SK-N-SH treated with all-trans-retinoic acid at 6 μM for 48 hours (cell line): Measurements from ENCODE around the gene LGALS1.

Experiments used
- CSDC2 ChIP-seq: fragments of 250-450 bp; sonication (Bioruptor Pico); IDR thresholded peaks from 2 replicates; pipeline ENCODE4 v1.5.0; 2020; ENCODE audit warnings: mild to moderate bottlenecking, moderate library complexity
- ESRRG ChIP-seq: fragments of 250-450 bp; sonication (Bioruptor Pico); IDR thresholded peaks from 2 replicates; pipeline ENCODE4 v1.6.1; 2021; ENCODE audit warnings: mild to moderate bottlenecking
- GLIS3 ChIP-seq: fragments of 250-450 bp; sonication (Bioruptor Pico); IDR thresholded peaks from 2 replicates; pipeline ENCODE4 v1.5.0; 2020; ENCODE audit warnings: mild to moderate bottlenecking, moderate library complexity
- OSR1 ChIP-seq: fragments of 250-450 bp; sonication (Bioruptor Pico); IDR thresholded peaks from 2 replicates; pipeline ENCODE4 v1.8.0; 2022; ENCODE audit warnings: moderate library complexity, mild to moderate bottlenecking, inconsistent platforms
- PPARA ChIP-seq: fragments of 250-450 bp; sonication (Bioruptor Pico); IDR thresholded peaks from 2 replicates; pipeline ENCODE4 v1.5.0; 2020; ENCODE audit warnings: mild to moderate bottlenecking, borderline replicate concordance
- RARB ChIP-seq: fragments of 250-450 bp; sonication (Bioruptor Pico); IDR thresholded peaks from 2 replicates; pipeline ENCODE4 v1.8.0; 2021; ENCODE audit warnings: mild to moderate bottlenecking, moderate library complexity
- ZC3H10 ChIP-seq: fragments of 250-450 bp; sonication (Bioruptor Pico); IDR thresholded peaks from 2 replicates; pipeline ENCODE4 v1.5.1; 2021; ENCODE audit warnings: mild to moderate bottlenecking, moderate library complexity
- ZFP3 ChIP-seq: fragments of 250-450 bp; sonication (Bioruptor Pico); IDR thresholded peaks from 2 replicates; pipeline ENCODE4 v1.5.0; 2020; ENCODE audit warnings: mild to moderate bottlenecking, moderate library complexity
- ZNF8 ChIP-seq: fragments of 450-650 bp; formaldehyde crosslinking; IDR thresholded peaks from 2 replicates; pipeline ENCODE4 v1.5.0; 2020; ENCODE audit warnings: mild to moderate bottlenecking, moderate library complexity
- TF ChIP-seq, protein P1 (sequence below): fragments of 250-450 bp; sonication (Bioruptor Pico); IDR thresholded peaks from 2 replicates; pipeline ENCODE4 v1.5.0; 2020; ENCODE audit warnings: mild to moderate bottlenecking, moderate library complexity
- TF ChIP-seq, protein P2 (sequence below): fragments of 250-450 bp; sonication (Bioruptor Pico); IDR thresholded peaks from 2 replicates; pipeline ENCODE4 v1.5.1; 2020; ENCODE audit warnings: low read depth, mild to moderate bottlenecking, moderate library complexity
- TF ChIP-seq, protein P3 (sequence below): fragments of 250-450 bp; sonication (Bioruptor Pico); IDR thresholded peaks from 2 replicates; pipeline ENCODE4 v1.8.0; 2020; ENCODE audit warnings: mild to moderate bottlenecking, moderate library complexity, borderline replicate concordance
- TF ChIP-seq, protein P4 (sequence below): fragments of 250-450 bp; sonication (Bioruptor Pico); IDR thresholded peaks from 2 replicates; pipeline ENCODE4 v1.8.0; 2021; ENCODE audit warnings: low read depth, mild to moderate bottlenecking, moderate library complexity, borderline replicate concordance
- TF ChIP-seq, protein P5 (sequence below): fragments of 250-450 bp; sonication (Bioruptor Pico); IDR thresholded peaks from 2 replicates; pipeline ENCODE4 v1.5.1; 2021; ENCODE audit warnings: mild to moderate bottlenecking, moderate library complexity

DNA sequence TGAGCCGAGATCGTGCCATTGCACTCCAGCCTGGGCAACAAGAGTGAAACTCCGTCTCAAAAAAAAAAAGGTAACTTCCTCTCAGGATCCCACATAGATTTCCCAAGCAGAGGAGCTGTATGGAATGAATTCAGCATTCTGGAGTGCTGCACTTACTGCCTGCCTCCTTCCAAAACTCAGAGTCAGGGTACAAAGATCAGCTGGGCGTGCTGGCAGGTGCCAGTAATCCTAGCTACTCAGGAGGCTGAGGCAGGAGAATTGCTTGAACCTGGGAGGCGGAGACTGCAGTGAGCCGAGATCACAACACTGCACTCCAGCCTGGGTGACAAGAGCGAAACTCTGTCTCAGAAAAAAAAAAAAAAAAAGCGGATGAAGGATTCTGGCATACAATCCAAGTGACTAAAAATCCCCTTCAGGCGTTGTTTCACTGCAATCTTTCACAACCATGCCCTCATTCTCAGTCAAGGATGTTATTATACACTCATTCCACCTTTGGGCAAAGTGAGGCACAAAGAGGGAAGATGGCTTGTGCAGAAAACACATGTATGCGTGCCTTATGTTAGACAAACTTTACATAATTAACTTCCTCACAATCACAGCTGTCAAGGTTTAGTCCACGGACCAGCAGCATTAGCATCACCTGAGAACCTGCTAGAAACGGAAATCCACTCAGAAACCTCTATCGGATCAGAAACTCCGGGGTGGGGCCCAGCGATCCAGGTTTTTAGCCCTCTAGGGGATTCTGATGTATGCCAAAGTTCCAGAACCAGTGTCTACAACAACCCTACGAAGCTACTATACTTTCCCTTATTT, 9.6 kb downstream of the LGALS1 start:
- TF ChIP-seq RARB (CRISPR knock-in tag), result no peak
- TF ChIP-seq, protein P1, sequence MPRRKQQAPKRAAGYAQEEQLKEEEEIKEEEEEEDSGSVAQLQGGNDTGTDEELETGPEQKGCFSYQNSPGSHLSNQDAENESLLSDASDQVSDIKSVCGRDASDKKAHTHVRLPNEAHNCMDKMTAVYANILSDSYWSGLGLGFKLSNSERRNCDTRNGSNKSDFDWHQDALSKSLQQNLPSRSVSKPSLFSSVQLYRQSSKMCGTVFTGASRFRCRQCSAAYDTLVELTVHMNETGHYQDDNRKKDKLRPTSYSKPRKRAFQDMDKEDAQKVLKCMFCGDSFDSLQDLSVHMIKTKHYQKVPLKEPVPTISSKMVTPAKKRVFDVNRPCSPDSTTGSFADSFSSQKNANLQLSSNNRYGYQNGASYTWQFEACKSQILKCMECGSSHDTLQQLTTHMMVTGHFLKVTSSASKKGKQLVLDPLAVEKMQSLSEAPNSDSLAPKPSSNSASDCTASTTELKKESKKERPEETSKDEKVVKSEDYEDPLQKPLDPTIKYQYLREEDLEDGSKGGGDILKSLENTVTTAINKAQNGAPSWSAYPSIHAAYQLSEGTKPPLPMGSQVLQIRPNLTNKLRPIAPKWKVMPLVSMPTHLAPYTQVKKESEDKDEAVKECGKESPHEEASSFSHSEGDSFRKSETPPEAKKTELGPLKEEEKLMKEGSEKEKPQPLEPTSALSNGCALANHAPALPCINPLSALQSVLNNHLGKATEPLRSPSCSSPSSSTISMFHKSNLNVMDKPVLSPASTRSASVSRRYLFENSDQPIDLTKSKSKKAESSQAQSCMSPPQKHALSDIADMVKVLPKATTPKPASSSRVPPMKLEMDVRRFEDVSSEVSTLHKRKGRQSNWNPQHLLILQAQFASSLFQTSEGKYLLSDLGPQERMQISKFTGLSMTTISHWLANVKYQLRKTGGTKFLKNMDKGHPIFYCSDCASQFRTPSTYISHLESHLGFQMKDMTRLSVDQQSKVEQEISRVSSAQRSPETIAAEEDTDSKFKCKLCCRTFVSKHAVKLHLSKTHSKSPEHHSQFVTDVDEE (CRISPR knock-in tag), result no peak
- TF ChIP-seq, protein P2, sequence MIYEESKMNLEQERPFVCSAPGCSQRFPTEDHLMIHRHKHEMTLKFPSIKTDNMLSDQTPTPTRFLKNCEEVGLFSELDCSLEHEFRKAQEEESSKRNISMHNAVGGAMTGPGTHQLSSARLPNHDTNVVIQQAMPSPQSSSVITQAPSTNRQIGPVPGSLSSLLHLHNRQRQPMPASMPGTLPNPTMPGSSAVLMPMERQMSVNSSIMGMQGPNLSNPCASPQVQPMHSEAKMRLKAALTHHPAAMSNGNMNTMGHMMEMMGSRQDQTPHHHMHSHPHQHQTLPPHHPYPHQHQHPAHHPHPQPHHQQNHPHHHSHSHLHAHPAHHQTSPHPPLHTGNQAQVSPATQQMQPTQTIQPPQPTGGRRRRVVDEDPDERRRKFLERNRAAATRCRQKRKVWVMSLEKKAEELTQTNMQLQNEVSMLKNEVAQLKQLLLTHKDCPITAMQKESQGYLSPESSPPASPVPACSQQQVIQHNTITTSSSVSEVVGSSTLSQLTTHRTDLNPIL (CRISPR knock-in tag), result no peak
- no peak for TF ChIP-seq OSR1 (CRISPR knock-in tag)
- TF ChIP-seq, protein P3, sequence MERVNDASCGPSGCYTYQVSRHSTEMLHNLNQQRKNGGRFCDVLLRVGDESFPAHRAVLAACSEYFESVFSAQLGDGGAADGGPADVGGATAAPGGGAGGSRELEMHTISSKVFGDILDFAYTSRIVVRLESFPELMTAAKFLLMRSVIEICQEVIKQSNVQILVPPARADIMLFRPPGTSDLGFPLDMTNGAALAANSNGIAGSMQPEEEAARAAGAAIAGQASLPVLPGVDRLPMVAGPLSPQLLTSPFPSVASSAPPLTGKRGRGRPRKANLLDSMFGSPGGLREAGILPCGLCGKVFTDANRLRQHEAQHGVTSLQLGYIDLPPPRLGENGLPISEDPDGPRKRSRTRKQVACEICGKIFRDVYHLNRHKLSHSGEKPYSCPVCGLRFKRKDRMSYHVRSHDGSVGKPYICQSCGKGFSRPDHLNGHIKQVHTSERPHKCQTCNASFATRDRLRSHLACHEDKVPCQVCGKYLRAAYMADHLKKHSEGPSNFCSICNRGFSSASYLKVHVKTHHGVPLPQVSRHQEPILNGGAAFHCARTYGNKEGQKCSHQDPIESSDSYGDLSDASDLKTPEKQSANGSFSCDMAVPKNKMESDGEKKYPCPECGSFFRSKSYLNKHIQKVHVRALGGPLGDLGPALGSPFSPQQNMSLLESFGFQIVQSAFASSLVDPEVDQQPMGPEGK (CRISPR knock-in tag), result no peak
- TF ChIP-seq GLIS3, result no peak
- no peak for TF ChIP-seq PPARA
- no peak for TF ChIP-seq ESRRG (CRISPR knock-in tag)
- no peak for TF ChIP-seq ZC3H10
- no peak for TF ChIP-seq ZFP3 (CRISPR knock-in tag)
- TF ChIP-seq ZNF8, result no peak
- TF ChIP-seq CSDC2 (CRISPR knock-in tag), result no peak
- TF ChIP-seq, protein P4, sequence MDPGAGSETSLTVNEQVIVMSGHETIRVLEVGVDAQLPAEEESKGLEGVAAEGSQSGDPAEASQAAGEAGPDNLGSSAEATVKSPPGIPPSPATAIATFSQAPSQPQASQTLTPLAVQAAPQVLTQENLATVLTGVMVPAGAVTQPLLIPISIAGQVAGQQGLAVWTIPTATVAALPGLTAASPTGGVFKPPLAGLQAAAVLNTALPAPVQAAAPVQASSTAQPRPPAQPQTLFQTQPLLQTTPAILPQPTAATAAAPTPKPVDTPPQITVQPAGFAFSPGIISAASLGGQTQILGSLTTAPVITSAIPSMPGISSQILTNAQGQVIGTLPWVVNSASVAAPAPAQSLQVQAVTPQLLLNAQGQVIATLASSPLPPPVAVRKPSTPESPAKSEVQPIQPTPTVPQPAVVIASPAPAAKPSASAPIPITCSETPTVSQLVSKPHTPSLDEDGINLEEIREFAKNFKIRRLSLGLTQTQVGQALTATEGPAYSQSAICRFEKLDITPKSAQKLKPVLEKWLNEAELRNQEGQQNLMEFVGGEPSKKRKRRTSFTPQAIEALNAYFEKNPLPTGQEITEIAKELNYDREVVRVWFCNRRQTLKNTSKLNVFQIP (CRISPR knock-in tag), result no peak
- TF ChIP-seq, protein P5, sequence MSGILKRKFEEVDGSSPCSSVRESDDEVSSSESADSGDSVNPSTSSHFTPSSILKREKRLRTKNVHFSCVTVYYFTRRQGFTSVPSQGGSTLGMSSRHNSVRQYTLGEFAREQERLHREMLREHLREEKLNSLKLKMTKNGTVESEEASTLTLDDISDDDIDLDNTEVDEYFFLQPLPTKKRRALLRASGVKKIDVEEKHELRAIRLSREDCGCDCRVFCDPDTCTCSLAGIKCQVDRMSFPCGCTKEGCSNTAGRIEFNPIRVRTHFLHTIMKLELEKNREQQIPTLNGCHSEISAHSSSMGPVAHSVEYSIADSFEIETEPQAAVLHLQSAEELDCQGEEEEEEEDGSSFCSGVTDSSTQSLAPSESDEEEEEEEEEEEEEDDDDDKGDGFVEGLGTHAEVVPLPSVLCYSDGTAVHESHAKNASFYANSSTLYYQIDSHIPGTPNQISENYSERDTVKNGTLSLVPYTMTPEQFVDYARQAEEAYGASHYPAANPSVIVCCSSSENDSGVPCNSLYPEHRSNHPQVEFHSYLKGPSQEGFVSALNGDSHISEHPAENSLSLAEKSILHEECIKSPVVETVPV (CRISPR knock-in tag), result no peak
